Measurements from ENCODE around the gene LRRC37A. TPM values are rescaled to one million over a fixed set of nuclear protein-coding genes. Genes with fewer than 3 reads are reported as not detected.

The LRRC37A gene
- total and polyA plus RNA-seq, 9 of the 15 experiments (the other 6 are each of a cell fraction or from before 2014, with no cell fraction given): 0.14 to 3.1 (median 1.8) TPM

DNA sequence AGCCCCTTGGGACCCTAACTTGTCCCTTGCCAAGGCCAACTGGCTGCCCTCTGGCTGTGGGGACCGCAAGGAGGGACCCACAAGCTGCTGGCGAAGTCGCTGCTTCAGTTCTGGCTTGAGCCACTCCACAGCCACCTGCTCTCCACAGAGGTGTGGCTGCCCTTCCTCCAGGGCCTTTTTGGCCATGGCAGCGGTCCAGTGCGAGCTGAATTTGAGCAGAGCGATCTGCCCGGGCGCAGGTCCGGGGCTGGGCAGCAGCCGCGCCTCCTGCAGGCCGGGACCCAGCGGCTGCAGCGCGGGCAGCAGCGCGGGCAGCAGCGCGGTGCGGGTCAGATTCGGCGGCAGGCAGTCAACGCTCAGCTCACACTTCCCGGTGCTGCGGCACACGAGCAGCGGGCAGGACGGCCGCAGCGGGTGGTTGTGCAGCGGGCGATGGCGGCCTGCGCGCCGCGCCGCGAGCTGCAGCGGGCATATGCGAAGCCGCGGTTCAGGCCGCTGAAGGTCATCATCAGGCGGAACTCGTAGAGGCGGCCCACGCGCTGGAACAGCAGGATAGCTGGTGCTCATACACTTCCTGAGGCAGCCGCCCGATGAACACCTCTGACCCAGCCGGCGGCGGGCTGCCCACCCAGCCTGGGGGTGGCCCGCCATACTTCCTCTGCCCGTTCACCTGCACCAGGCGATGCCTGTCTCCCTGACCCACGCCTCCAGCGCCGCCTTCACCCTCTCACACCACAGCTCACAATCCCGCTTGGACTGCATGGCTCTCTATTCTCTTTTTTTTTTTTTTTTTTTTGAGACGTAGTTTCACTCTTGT lies 34.9 kb upstream of the LRRC37A start (continued):
- TF ChIP-seq, protein P1, sequence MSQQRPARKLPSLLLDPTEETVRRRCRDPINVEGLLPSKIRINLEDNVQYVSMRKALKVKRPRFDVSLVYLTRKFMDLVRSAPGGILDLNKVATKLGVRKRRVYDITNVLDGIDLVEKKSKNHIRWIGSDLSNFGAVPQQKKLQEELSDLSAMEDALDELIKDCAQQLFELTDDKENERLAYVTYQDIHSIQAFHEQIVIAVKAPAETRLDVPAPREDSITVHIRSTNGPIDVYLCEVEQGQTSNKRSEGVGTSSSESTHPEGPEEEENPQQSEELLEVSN (IDR thresholded peaks at IDR 0.05; ENCODE audit: borderline replicate concordance in 1 of 2, extremely low read depth in 1 of 2, insufficient read depth in 1 of 2, insufficient read length in 1 of 2, low read depth in 1 of 2, low read length in 1 of 2, poor library complexity in 1 of 2, severe bottlenecking in 1 of 2): peak in 1 of 2 experiments; percentile 52
- TF ChIP-seq RBFOX2 (IDR thresholded peaks at IDR 0.05; ENCODE audit: low read depth, low read length): peak; percentile 38
- TF ChIP-seq, protein P2, sequence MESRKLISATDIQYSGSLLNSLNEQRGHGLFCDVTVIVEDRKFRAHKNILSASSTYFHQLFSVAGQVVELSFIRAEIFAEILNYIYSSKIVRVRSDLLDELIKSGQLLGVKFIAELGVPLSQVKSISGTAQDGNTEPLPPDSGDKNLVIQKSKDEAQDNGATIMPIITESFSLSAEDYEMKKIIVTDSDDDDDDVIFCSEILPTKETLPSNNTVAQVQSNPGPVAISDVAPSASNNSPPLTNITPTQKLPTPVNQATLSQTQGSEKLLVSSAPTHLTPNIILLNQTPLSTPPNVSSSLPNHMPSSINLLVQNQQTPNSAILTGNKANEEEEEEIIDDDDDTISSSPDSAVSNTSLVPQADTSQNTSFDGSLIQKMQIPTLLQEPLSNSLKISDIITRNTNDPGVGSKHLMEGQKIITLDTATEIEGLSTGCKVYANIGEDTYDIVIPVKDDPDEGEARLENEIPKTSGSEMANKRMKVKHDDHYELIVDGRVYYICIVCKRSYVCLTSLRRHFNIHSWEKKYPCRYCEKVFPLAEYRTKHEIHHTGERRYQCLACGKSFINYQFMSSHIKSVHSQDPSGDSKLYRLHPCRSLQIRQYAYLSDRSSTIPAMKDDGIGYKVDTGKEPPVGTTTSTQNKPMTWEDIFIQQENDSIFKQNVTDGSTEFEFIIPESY (CRISPR knock-in tag; IDR thresholded peaks at IDR 0.05): peak; percentile 51; the same call in 1 of the 2 replicates
- TF ChIP-seq, protein P3, sequence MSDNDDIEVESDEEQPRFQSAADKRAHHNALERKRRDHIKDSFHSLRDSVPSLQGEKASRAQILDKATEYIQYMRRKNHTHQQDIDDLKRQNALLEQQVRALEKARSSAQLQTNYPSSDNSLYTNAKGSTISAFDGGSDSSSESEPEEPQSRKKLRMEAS (CRISPR knock-in tag; IDR thresholded peaks at IDR 0.05): peak; percentile 59

Data from K562 (cell line).